ENCODE results near the gene JUN.

JUN gene

GRCh38 chr1:58753431-58753866, 30.4 kb downstream of the JUN start:
- H3K27me3 ChIP-seq (ENCODE audit: insufficient read depth, low read length, poor library complexity, severe bottlenecking), result no peaks in the 10 kb centered on the region
- no peak for TF ChIP-seq CTCF (conservative IDR thresholded peaks at IDR 0.05; ENCODE audit: low read length)
- TF ChIP-seq EZH2phosphoT487 (IDR thresholded peaks at IDR 0.05; ENCODE audit: borderline replicate concordance), result no peak
- H3K4me3 ChIP-seq (ENCODE audit: low read length, poor library complexity, severe bottlenecking), result no peak overlapping the region
- H3K9ac ChIP-seq (ENCODE audit: low read depth, low read length, poor library complexity, severe bottlenecking), result peak overlapping the region; percentile 59
- no peaks in the 10 kb centered on the region for H3K79me2 ChIP-seq (ENCODE audit: insufficient read depth, low read length)
- H4K20me1 ChIP-seq (ENCODE audit: insufficient read depth, low read length, poor library complexity, severe bottlenecking), result no peaks in the 10 kb centered on the region
- H3K9me2 ChIP-seq (replicated peaks; ENCODE audit: low read depth, low read length), result no peaks in the 10 kb centered on the region
- no peak overlapping the region for H2AFZ ChIP-seq (ENCODE audit: low read length)
- H3F3A ChIP-seq (ENCODE audit: low read depth), result peaks cover 26% of the 10 kb centered on the region
- no peaks in the 10 kb centered on the region for H3K36me3 ChIP-seq (ENCODE audit: insufficient read depth, low read length)
- peaks cover 90% of the 10 kb centered on the region for H3K4me1 ChIP-seq (ENCODE audit: insufficient read depth, low read length, poor library complexity, severe bottlenecking)
- no peaks in the 10 kb centered on the region for H3K9me3 ChIP-seq (ENCODE audit: insufficient read depth, low read depth, low read length)
- H3K4me2 ChIP-seq (ENCODE audit: low read depth, low read length, poor library complexity, severe bottlenecking), result peak overlapping the region; percentile 87

- H3K27me3 ChIP-seq (ENCODE audit: insufficient read depth, low read length, poor library complexity, severe bottlenecking), result no peaks in the 10 kb centered on the region
- H3K9ac ChIP-seq (ENCODE audit: low read depth, low read length, poor library complexity, severe bottlenecking), result peak overlapping the region; percentile 37
- H3K36me3 ChIP-seq (ENCODE audit: insufficient read depth, low read length), result no peaks in the 10 kb centered on the region
- TF ChIP-seq CTCF (conservative IDR thresholded peaks at IDR 0.05; ENCODE audit: low read length) (no peak), EZH2phosphoT487 (IDR thresholded peaks at IDR 0.05; ENCODE audit: borderline replicate concordance) (no peak)
- peaks cover 63% of the 10 kb centered on the region for H3K4me1 ChIP-seq (ENCODE audit: insufficient read depth, low read length, poor library complexity, severe bottlenecking)
- no peaks in the 10 kb centered on the region for H3K79me2 ChIP-seq (ENCODE audit: insufficient read depth, low read length)
- H3F3A ChIP-seq (ENCODE audit: low read depth), result peaks cover 7% of the 10 kb centered on the region; the same call in 1 of the 2 replicates
- H4K20me1 ChIP-seq (ENCODE audit: insufficient read depth, low read length, poor library complexity, severe bottlenecking), result no peaks in the 10 kb centered on the region
- no peaks in the 10 kb centered on the region for H3K9me2 ChIP-seq (replicated peaks; ENCODE audit: low read depth, low read length)
- H2AFZ ChIP-seq (ENCODE audit: low read length), result peak overlapping the region; percentile 69
- peak overlapping the region; percentile 22 for H3K4me2 ChIP-seq (ENCODE audit: low read depth, low read length, poor library complexity, severe bottlenecking)
- H3K9me3 ChIP-seq (ENCODE audit: insufficient read depth, low read depth, low read length), result no peaks in the 10 kb centered on the region
- no peak overlapping the region for H3K4me3 ChIP-seq (ENCODE audit: low read length, poor library complexity, severe bottlenecking)
These were observed 34.2 kb downstream of the JUN start for GRCh38 chr1:58749646-58750045.

- no peaks in the 10 kb centered on the region for H3K36me3 ChIP-seq (ENCODE audit: insufficient read depth, low read length)
- no peaks in the 10 kb centered on the region for H3K9me3 ChIP-seq (ENCODE audit: insufficient read depth, low read depth, low read length)
- H3K79me2 ChIP-seq (ENCODE audit: insufficient read depth, low read length), result no peaks in the 10 kb centered on the region
- H3K27me3 ChIP-seq (ENCODE audit: insufficient read depth, low read length, poor library complexity, severe bottlenecking), result no peaks in the 10 kb centered on the region
- H3K9ac ChIP-seq (ENCODE audit: low read depth, low read length, poor library complexity, severe bottlenecking), result peak overlapping the region; percentile 37
- no peaks in the 10 kb centered on the region for H3F3A ChIP-seq (ENCODE audit: low read depth)
- H2AFZ ChIP-seq (ENCODE audit: low read length), result no peak overlapping the region
- TF ChIP-seq EZH2phosphoT487 (IDR thresholded peaks at IDR 0.05; ENCODE audit: borderline replicate concordance), result no peak
- no peak for TF ChIP-seq CTCF (conservative IDR thresholded peaks at IDR 0.05; ENCODE audit: low read length)
- no peaks in the 10 kb centered on the region for H4K20me1 ChIP-seq (ENCODE audit: insufficient read depth, low read length, poor library complexity, severe bottlenecking)
- H3K4me1 ChIP-seq (ENCODE audit: insufficient read depth, low read length, poor library complexity, severe bottlenecking), result peaks cover 53% of the 10 kb centered on the region
- H3K4me2 ChIP-seq (ENCODE audit: low read depth, low read length, poor library complexity, severe bottlenecking), result peak overlapping the region; percentile 22
- H3K4me3 ChIP-seq (ENCODE audit: low read length, poor library complexity, severe bottlenecking), result no peak overlapping the region
- no peaks in the 10 kb centered on the region for H3K9me2 ChIP-seq (replicated peaks; ENCODE audit: low read depth, low read length)
These were observed 35.2 kb downstream of the JUN start for GRCh38 chr1:58748666-58749065.

Measured in Loucy (cell line).